DND-41 (cell line): ENCODE results near the gene EBLN2.
A peak's percentile ranks its signal among the peaks of the same experiment; 100 is the strongest.

Experiments
- ATAC-seq: fragments of 200-7000 bp; cut with Tn5 transposase; 3 replicates; pipeline ENCODE4 v1.9.1; 2021; ENCODE audit warnings: low read depth; ENCODE audit not compliant: insufficient read depth
- DNase-seq: peaks from one replicate; pipeline ENCODE4 v3.0.0-alpha.2; 2020
- H2AFZ ChIP-seq: 2 replicates; pipeline ENCODE4 v1.6.0; 2012; ENCODE audit warnings: low read depth, low read length
- H3K27ac ChIP-seq: 2 replicates; pipeline ENCODE4 v1.5.1; 2012; ENCODE audit warnings: low read length, inconsistent platforms
- H3K27me3 ChIP-seq: fragments of 200-600 bp; sonication (generic); 2 replicates; pipeline ENCODE4 v1.6.0; 2012; ENCODE audit warnings: low read length, mild to moderate bottlenecking, inconsistent platforms; ENCODE audit not compliant: insufficient read depth, poor library complexity
- H3K36me3 ChIP-seq: 2 replicates; pipeline ENCODE4 v1.5.1; 2012; ENCODE audit warnings: low read length, inconsistent platforms; ENCODE audit not compliant: insufficient read depth
- H3K4me1 ChIP-seq: 2 replicates; pipeline ENCODE4 v1.5.1; 2012; ENCODE audit warnings: mild to moderate bottlenecking, low read length; ENCODE audit not compliant: insufficient read depth
- H3K4me2 ChIP-seq: 2 replicates; pipeline ENCODE4 v1.6.0; 2012; ENCODE audit warnings: mild to moderate bottlenecking, moderate library complexity, low read length, inconsistent platforms; ENCODE audit not compliant: insufficient read depth
- H3K4me3 ChIP-seq, 2 experiments: fragments of 200-600 bp in 1 of 2; shearing (Covaris generic) in 1 of 2; 2 replicates each; pipeline ENCODE4 v1.5.1; 2012 to 2016; ENCODE audit warnings: inconsistent platforms in 2 of 2, low read length in 2 of 2, mild to moderate bottlenecking in 2 of 2, low read depth in 1 of 2, moderate library complexity in 1 of 2
- H3K79me2 ChIP-seq: 2 replicates; pipeline ENCODE4 v1.6.0; 2012; ENCODE audit warnings: low read length, inconsistent platforms; ENCODE audit not compliant: insufficient read depth
- H3K9ac ChIP-seq: 2 replicates; pipeline ENCODE4 v1.6.0; 2012; ENCODE audit warnings: low read depth, mild to moderate bottlenecking, inconsistent platforms, low read length, moderate library complexity
- H3K9me3 ChIP-seq: 2 replicates; pipeline ENCODE4 v1.5.1; 2012; ENCODE audit warnings: low read length, moderate library complexity, mild to moderate bottlenecking, inconsistent platforms; ENCODE audit not compliant: insufficient read depth, severe bottlenecking
- H4K20me1 ChIP-seq: 2 replicates; pipeline ENCODE4 v1.6.0; 2012; ENCODE audit warnings: low read length; ENCODE audit not compliant: insufficient read depth
- EZH2 ChIP-seq: IDR thresholded peaks from 3 replicates; pipeline ENCODE4 v1.6.1; 2012; ENCODE audit warnings: borderline replicate concordance, low read depth, mild to moderate bottlenecking, moderate library complexity, low read length, inconsistent platforms; ENCODE audit not compliant: severe bottlenecking
- TF ChIP-seq, protein P1 (sequence below): IDR thresholded peaks from 2 replicates; pipeline ENCODE4 v1.5.1; 2012; ENCODE audit warnings: borderline replicate concordance, low read length, moderate library complexity, mild to moderate bottlenecking; ENCODE audit not compliant: poor library complexity, severe bottlenecking; ENCODE audit errors: extremely low read depth

Gene EBLN2

DNA sequence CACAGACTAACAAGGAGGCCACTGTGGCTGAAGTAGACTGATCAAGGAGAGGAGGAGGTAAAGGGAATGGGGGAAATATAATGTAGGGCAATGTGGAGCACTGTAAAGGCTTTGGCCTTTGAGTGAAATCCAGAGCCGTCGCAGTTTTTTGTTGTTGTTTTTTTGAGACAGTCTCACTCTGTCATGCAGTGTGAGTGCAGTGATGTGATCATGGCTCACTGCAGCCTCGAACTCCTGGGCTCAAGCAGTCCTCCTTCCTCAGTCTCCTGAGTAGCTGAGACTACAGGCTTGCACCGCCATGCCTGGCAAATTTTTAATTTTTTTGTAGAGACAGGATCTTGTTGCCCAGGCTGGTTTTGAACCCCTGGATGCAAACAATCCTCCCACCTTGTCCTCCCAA, 32.7 kb upstream of the EBLN2 start:
- peaks cover 41% of the 10 kb centered on the region for H3K36me3 ChIP-seq
- DNase-seq, result no peak
- TF ChIP-seq EZH2, result no peak
- TF ChIP-seq, protein P1, sequence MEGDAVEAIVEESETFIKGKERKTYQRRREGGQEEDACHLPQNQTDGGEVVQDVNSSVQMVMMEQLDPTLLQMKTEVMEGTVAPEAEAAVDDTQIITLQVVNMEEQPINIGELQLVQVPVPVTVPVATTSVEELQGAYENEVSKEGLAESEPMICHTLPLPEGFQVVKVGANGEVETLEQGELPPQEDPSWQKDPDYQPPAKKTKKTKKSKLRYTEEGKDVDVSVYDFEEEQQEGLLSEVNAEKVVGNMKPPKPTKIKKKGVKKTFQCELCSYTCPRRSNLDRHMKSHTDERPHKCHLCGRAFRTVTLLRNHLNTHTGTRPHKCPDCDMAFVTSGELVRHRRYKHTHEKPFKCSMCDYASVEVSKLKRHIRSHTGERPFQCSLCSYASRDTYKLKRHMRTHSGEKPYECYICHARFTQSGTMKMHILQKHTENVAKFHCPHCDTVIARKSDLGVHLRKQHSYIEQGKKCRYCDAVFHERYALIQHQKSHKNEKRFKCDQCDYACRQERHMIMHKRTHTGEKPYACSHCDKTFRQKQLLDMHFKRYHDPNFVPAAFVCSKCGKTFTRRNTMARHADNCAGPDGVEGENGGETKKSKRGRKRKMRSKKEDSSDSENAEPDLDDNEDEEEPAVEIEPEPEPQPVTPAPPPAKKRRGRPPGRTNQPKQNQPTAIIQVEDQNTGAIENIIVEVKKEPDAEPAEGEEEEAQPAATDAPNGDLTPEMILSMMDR, result no peak
- ATAC-seq, result no peak
- peaks cover 89% of the 10 kb centered on the region for H4K20me1 ChIP-seq
- H3K9ac ChIP-seq, result no peak overlapping the region
- no peaks in the 10 kb centered on the region for H3K9me3 ChIP-seq
- H3K79me2 ChIP-seq, result peaks cover 100% of the 10 kb centered on the region
- H3K27ac ChIP-seq, result no peak overlapping the region
- no peak overlapping the region for H3K4me3 ChIP-seq
- 0 out of 2 replicates have a peak, but pooled peaks cover 2% of the 10 kb centered on the region for H3K4me1 ChIP-seq
- H2AFZ ChIP-seq, result no peak overlapping the region
- no peak overlapping the region for H3K4me2 ChIP-seq
- H3K27me3 ChIP-seq, result no peaks in the 10 kb centered on the region

DNA sequence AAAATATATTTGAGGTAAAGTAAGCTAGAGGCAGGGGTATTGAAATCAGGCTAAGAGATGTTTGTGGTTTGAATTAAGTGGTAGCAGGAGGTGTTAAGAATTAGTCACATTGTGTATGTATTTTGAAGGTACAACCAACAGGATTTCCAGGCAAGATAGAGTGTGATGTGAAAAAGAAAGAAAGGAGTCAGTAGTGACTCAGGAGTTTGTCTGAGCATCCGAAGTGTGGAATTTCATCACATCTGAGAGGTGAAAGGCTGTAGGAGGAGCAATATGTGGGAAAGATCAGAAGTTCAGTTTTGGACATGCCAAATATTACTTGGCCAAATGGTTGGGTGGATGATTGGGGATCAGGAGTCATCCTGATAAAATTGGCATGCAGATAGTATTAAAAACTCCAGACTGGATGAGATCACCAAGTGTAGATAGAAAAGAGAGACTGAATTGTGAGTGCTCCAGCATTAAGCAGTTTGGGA, 32.1 kb upstream of the EBLN2 start:
- TF ChIP-seq, protein P1, result no peak
- TF ChIP-seq EZH2, result no peak
- 0 out of 2 replicates have a peak, but pooled peaks cover 2% of the 10 kb centered on the region for H3K4me1 ChIP-seq
- no peak overlapping the region for H3K27ac ChIP-seq
- H2AFZ ChIP-seq, result no peak overlapping the region
- peaks cover 44% of the 10 kb centered on the region for H3K36me3 ChIP-seq
- H3K4me2 ChIP-seq, result no peak overlapping the region
- DNase-seq (no peak), ATAC-seq (peak; percentile 58; the same call in 2 of the 3 replicates)
- no peak overlapping the region for H3K4me3 ChIP-seq
- H3K9me3 ChIP-seq, result no peaks in the 10 kb centered on the region
- H3K27me3 ChIP-seq, result no peaks in the 10 kb centered on the region
- H3K9ac ChIP-seq, result no peak overlapping the region
- peaks cover 100% of the 10 kb centered on the region for H3K79me2 ChIP-seq
- H4K20me1 ChIP-seq, result peaks cover 92% of the 10 kb centered on the region

DNA sequence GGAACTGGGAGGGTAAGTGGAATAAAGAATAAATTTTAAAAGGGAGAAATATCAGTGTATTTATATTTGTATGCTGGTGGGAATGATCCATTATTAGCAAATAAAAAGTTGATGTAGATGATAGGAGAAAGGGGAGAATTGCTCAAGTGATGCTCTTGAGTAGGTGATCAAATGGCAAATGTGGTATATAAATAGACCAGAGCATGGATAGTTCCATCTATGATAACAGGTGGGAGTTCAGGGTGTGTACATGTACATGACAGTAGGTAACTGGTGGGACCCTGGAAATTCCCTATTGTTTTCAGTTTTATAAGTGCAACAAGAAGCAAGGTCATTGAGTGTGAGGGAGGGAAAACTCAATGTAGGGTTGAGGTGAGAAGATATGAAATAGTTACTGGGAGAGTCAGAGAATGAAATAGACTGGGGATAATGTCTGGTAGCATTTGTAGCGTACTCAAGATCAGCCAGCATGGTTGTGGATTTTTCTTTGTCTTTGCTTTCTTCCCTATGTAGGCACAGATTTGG, 31.3 kb upstream of the EBLN2 start:
- no peak for ATAC-seq
- no peak overlapping the region for H2AFZ ChIP-seq

More for the DNA sequence above, 31.3 kb upstream of the EBLN2 start:
- Histone ChIP-seq H3K9me3 (no peaks in the 10 kb centered on the region), H3K4me2 (no peak overlapping the region), H3K27ac (no peak overlapping the region), H3K4me3 (no peak overlapping the region), H3K4me1 (0 out of 2 replicates have a peak, but pooled peaks cover 2% of the 10 kb centered on the region), H3K9ac (no peak overlapping the region), H3K79me2 (peaks cover 100% of the 10 kb centered on the region), H4K20me1 (peaks cover 94% of the 10 kb centered on the region), H3K36me3 (peaks cover 45% of the 10 kb centered on the region), H3K27me3 (no peaks in the 10 kb centered on the region)
- DNase-seq, result no peak
- TF ChIP-seq EZH2, result no peak
- TF ChIP-seq, protein P1, result no peak
